Keratinocyte (primary cell): ENCODE measurements around the gene LAMC3. TPM values are rescaled to one million over a fixed set of nuclear protein-coding genes. Genes with fewer than 3 reads are reported as not detected.

Experiments used
- DNase-seq: peaks from one replicate; pipeline ENCODE4 v3.0.0-alpha.2; 2011; ENCODE audit warnings: low read depth, missing footprints, low spot score
- FAIRE-seq: peaks from 2 replicates; lab custom pipeline; 2011; peaks lifted over from hg19 to GRCh38; lab: Jason Lieb, UNC
- H2AFZ ChIP-seq: 2 replicates; pipeline ENCODE4 v1.6.0; 2012; ENCODE audit warnings: low read length, control low read depth, inconsistent platforms; ENCODE audit not compliant: control insufficient read depth
- H3K27ac ChIP-seq: 2 replicates; pipeline ENCODE4 v1.5.1; 2011; ENCODE audit warnings: low read length; ENCODE audit not compliant: control insufficient read depth, insufficient read depth
- H3K27me3 ChIP-seq: 3 replicates; pipeline ENCODE4 v1.6.0; 2011; ENCODE audit warnings: low read length; ENCODE audit not compliant: control insufficient read depth, insufficient read depth; ENCODE audit errors: extremely low read depth
- H3K36me3 ChIP-seq, 2 experiments: 2 replicates in 1 of 2; 3 replicates in 1 of 2; pipeline ENCODE4 v1.5.1; 2011; ENCODE audit warnings: low read length in 2 of 2, mild to moderate bottlenecking in 1 of 2; ENCODE audit not compliant: control insufficient read depth in 2 of 2, insufficient read depth in 2 of 2; ENCODE audit errors: extremely low read depth in 1 of 2
- H3K4me1 ChIP-seq: 3 replicates; pipeline ENCODE4 v1.5.1; 2011; ENCODE audit warnings: low read length; ENCODE audit not compliant: control insufficient read depth, insufficient read depth; ENCODE audit errors: extremely low read depth
- H3K4me2 ChIP-seq: 3 replicates; pipeline ENCODE4 v1.6.0; 2011; ENCODE audit warnings: low read depth, low read length; ENCODE audit not compliant: control insufficient read depth, insufficient read depth; ENCODE audit errors: extremely low read depth
- H3K4me3 ChIP-seq, 3 experiments: fragments of 200-600 bp in 1 of 3; sonication (generic) in 1 of 3; 2 replicates in 2 of 3; 3 replicates in 1 of 3; pipeline ENCODE4 v1.5.1; 2011 to 2016; ENCODE audit warnings: low read length in 3 of 3, mild to moderate bottlenecking in 3 of 3, control low read depth in 2 of 3, inconsistent platforms in 1 of 3, low read depth in 1 of 3, mixed read lengths in 1 of 3, mixed run types in 1 of 3, moderate library complexity in 1 of 3; ENCODE audit not compliant: control insufficient read depth in 2 of 3, insufficient read depth in 2 of 3; ENCODE audit errors: extremely low read depth in 1 of 3
- H3K79me2 ChIP-seq: 2 replicates; pipeline ENCODE4 v1.6.0; 2012; ENCODE audit warnings: low read length; ENCODE audit not compliant: control insufficient read depth, insufficient read depth
- H3K9ac ChIP-seq: 3 replicates; pipeline ENCODE4 v1.6.0; 2011; ENCODE audit warnings: low read length; ENCODE audit not compliant: control insufficient read depth, insufficient read depth; ENCODE audit errors: extremely low read depth
- H3K9me1 ChIP-seq: 3 replicates; pipeline ENCODE4 v1.6.0; 2011; ENCODE audit warnings: low read length; ENCODE audit not compliant: control insufficient read depth, insufficient read depth; ENCODE audit errors: extremely low read depth
- H3K9me3 ChIP-seq: 2 replicates; pipeline ENCODE4 v1.5.1; 2012; ENCODE audit warnings: low read depth, low read length; ENCODE audit not compliant: control insufficient read depth
- H4K20me1 ChIP-seq: 3 replicates; pipeline ENCODE4 v1.6.0; 2011; ENCODE audit warnings: low read length; ENCODE audit not compliant: control insufficient read depth, insufficient read depth; ENCODE audit errors: extremely low read depth
- CTCF ChIP-seq, 3 experiments: IDR thresholded peaks in 1 of 3; conservative IDR thresholded peaks in 1 of 3; optimal IDR thresholded peaks in 1 of 3; 2 replicates in 2 of 3; 3 replicates in 1 of 3; pipeline versions ENCODE3 to v1.5.1; 2011; ENCODE audit warnings: low read length in 3 of 3, mild to moderate bottlenecking in 3 of 3, moderate library complexity in 2 of 3, control low read depth in 1 of 3, inconsistent platforms in 1 of 3; ENCODE audit not compliant: insufficient read depth in 2 of 3; ENCODE audit errors: extremely low read depth in 1 of 3
- EZH2 ChIP-seq: IDR thresholded peaks from one replicate; pipeline ENCODE4 v1.6.1; 2012; ENCODE audit warnings: inconsistent platforms, mild to moderate bottlenecking, low read length, moderate library complexity
- dilution Hi-C: fragments of 300-500 bp; cut with MboI; formaldehyde crosslinking; loops from one replicate; pipeline ENCODE4 v1.7.0; 2020; ENCODE audit warnings: low sequenced_read_pairs; ENCODE audit not compliant: extremely low pct_ligation_motif_present
- polyA plus RNA-seq, 5 experiments: library from polyadenylated mRNA; depleted of rRNA in 3 of 5; stranded (reverse) in 3 of 5; stranded (forward) in 1 of 5; unstranded in 1 of 5; fragments of >200 nt; gene quantifications; 1 replicate in 1 of 5; 2 replicates in 3 of 5; 3 replicates in 1 of 5; pipeline versions ENCODE4 v1.2.1 to v1.2.3, GENCODE V29; 2011 to 2012; ENCODE audit warnings: missing spikeins in 2 of 5, low read depth in 1 of 5, low replicate concordance in 1 of 5

LAMC3 gene
- polyA plus RNA-seq, 1 donor (not counting 4 experiments of a cell fraction or from before 2014, with no cell fraction given) = not detected

- Histone ChIP-seq H3K27ac (no peak overlapping the region), H3K9me3 (no peaks in the 10 kb centered on the region), H3K4me3 (no peak overlapping the region), H3K27me3 (peaks cover 16% of the 10 kb centered on the region), H3K36me3 (no peaks in the 10 kb centered on the region), H3K4me2 (no peak overlapping the region), H2AFZ (no peak overlapping the region), H3K4me1 (no peaks in the 10 kb centered on the region), H3K9ac (no peak overlapping the region), H4K20me1 (no peaks in the 10 kb centered on the region), H3K9me1 (no peaks in the 10 kb centered on the region), H3K79me2 (no peaks in the 10 kb centered on the region)
- FAIRE-seq (no peak), DNase-seq (no peak)
- TF ChIP-seq EZH2 (no peak), CTCF (optimal IDR thresholded peaks at IDR 0.05 in 1 of 3, IDR thresholded peaks at IDR 0.05 in 1 of 3, conservative IDR thresholded peaks at IDR 0.05 in 1 of 3; ENCODE audit: extremely low read depth in 1 of 3, insufficient read depth in 2 of 3, low read length in 3 of 3) (no peak)
- dilution Hi-C loops = no loop called here
Observed at GRCh38 chr9:130980526-130980925, 28.4 kb upstream of the LAMC3 start.

GRCh38 chr9:130981002-130981755 is 27.8 kb upstream of the LAMC3 start:
- dilution Hi-C loops = no loop called here
- TF ChIP-seq EZH2 = no peak
- no peak for TF ChIP-seq CTCF (optimal IDR thresholded peaks at IDR 0.05 in 1 of 3, IDR thresholded peaks at IDR 0.05 in 1 of 3, conservative IDR thresholded peaks at IDR 0.05 in 1 of 3; ENCODE audit: extremely low read depth in 1 of 3, insufficient read depth in 2 of 3, low read length in 3 of 3)
- H2AFZ ChIP-seq = no peak overlapping the region
- peaks cover 19% of the 10 kb centered on the region for H3K27me3 ChIP-seq
- H4K20me1 ChIP-seq = no peaks in the 10 kb centered on the region
- FAIRE-seq (no peak), DNase-seq (no peak)
- no peak overlapping the region for H3K27ac ChIP-seq
- H3K9me3 ChIP-seq = no peaks in the 10 kb centered on the region
- no peaks in the 10 kb centered on the region for H3K36me3 ChIP-seq
- no peak overlapping the region for H3K4me2 ChIP-seq
- H3K4me3 ChIP-seq = no peak overlapping the region
- H3K9ac ChIP-seq = no peak overlapping the region
- no peaks in the 10 kb centered on the region for H3K4me1 ChIP-seq
- no peaks in the 10 kb centered on the region for H3K9me1 ChIP-seq
- H3K79me2 ChIP-seq = no peaks in the 10 kb centered on the region
